HAP-1 (cell line): ENCODE results near the gene GNB1L.
"Not testable (repeated sequence)": the region's sequence is repeated elsewhere in the genome, so short reads cannot be mapped to it uniquely, and the experiment has no call there.

Experiments used
- DNase-seq, 2 experiments: peaks; one replicate each; pipeline ENCODE4 v3.0.0-alpha.2; 2016 to 2020; ENCODE audit warnings: low spot score in 2 of 2
- H3K27me3 ChIP-seq: fragments of 250-450 bp; sonication (Bioruptor Pico); 2 replicates; pipeline ENCODE4 v1.5.1; 2020; ENCODE audit warnings: low read depth, mild to moderate bottlenecking, moderate library complexity
- H3K36me3 ChIP-seq: fragments of 250-450 bp; sonication (Bioruptor Pico); replicated peaks from 2 replicates; pipeline ENCODE4 v1.5.1; 2020; ENCODE audit warnings: mild to moderate bottlenecking
- H3K4me1 ChIP-seq: fragments of 250-450 bp; sonication (Bioruptor Pico); 2 replicates; pipeline ENCODE4 v1.5.1; 2020; ENCODE audit warnings: mild to moderate bottlenecking
- H3K4me3 ChIP-seq: fragments of 250-450 bp; sonication (Bioruptor Pico); 2 replicates; pipeline ENCODE4 v1.5.1; 2020; ENCODE audit warnings: mild to moderate bottlenecking, moderate library complexity
- H3K9me3 ChIP-seq: fragments of 250-450 bp; sonication (Bioruptor Pico); 2 replicates; pipeline ENCODE4 v1.5.1; 2020; ENCODE audit warnings: mild to moderate bottlenecking, moderate library complexity
- in situ Hi-C: fragments of 300-500 bp; cut with MboI; formaldehyde crosslinking; loops from 3 replicates; pipeline ENCODE4 v1.14.3; 2020; ENCODE audit warnings: low sequenced_read_pairs, inconsistent platforms, mixed read lengths

The GNB1L gene

DNA sequence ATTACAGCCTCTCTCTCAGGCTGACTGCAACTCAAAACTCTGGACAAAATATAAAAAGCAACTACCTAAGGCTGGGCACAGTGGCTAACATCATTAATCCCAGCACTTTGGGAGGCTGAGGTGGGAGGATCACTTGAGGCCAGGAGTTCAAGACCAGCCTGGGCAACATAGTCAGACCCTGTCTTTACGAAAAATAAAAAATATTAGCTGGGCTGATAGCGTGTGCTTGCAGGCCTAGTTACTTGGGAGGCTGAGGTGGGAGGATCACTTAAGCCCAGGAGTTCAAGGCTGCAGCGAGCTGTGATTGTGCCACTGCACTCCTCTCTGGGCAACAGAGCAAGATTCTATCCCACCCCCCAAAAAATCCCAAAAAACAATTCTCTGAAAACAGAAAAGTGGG lies 22.7 kb downstream of the GNB1L start:
- H3K4me3 ChIP-seq, H3K9me3 ChIP-seq, DNase-seq, H3K27me3 ChIP-seq, H3K4me1 ChIP-seq, H3K36me3 ChIP-seq: not testable (repeated sequence)
- in situ Hi-C loops: loop anchor here (10.0 kb wide), 1 partner anchor 57 kb away; no protein-coding TSS in a partner anchor

DNA sequence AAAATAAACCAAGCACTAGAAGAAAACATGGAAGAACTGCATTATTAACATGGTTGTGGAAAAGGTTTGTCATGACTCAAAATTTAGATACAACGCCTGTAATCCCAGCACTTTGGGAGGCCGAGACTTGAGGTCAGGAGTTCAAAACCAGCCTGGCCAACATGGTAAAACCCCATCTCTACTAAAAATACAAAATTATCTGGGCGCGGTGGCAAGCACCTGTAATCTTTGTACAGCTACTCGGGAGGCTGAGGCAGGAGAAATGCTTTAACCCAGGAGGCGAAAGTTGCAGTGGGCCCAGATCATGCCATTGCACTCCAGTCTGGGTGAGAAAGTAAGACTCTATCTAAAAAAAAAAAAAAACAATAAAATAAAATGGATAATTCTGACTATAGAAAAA lies 23.7 kb downstream of the GNB1L start:
- Histone ChIP-seq H3K36me3 (no peaks in the 10 kb centered on the region; the same call in 1 of the 2 replicates), H3K4me3 (no peak overlapping the region), H3K9me3 (no peaks in the 10 kb centered on the region), H3K4me1 (no peaks in the 10 kb centered on the region), H3K27me3 (no peaks in the 10 kb centered on the region)
- in situ Hi-C loops: loop anchor here (10.0 kb wide), 1 partner anchor 56 kb away; no protein-coding TSS in a partner anchor
- no peak for DNase-seq

- H3K27me3 ChIP-seq: no peaks in the 10 kb centered on the region
- H3K36me3 ChIP-seq: no peaks in the 10 kb centered on the region
- in situ Hi-C loops: no loop called here
- no peak for DNase-seq
- no peaks in the 10 kb centered on the region for H3K9me3 ChIP-seq
- no peaks in the 10 kb centered on the region for H3K4me1 ChIP-seq
- no peak overlapping the region for H3K4me3 ChIP-seq
Observed at GRCh38 chr22:19828035-19828401, 26.7 kb downstream of the GNB1L start.

DNA sequence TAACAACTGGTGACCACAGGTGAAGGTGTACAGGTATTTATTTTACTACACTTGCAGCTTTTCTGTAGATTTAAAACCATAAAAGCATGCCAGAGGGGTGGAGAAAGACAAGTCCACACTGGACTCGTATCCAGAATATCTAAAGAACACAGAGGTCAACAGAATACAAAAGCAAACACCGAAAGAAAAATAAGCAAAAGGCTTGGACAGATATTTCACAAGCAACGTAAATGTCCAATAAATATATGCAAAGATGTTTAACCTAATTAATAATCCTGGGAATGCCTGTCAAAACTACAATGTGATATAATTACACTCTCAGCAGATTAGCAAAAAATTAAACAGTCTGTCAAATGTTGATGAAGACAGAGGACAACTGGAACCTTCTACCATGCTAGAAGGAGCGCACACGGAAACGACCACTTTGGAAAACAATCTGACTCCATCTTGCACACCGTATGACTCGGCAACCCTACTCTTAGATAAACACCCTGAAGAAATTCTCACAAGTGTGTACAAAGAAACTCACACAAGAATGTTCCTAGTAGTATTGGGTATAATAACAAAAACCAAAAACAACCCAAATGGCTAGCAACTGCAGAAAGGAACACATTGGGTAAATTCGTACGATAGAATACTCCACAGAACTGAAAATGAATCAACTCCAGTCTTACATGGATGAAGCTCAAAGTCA lies 27.2 kb downstream of the GNB1L start:
- DNase-seq: no peak
- in situ Hi-C loops: no loop called here
- H3K27me3 ChIP-seq: no peaks in the 10 kb centered on the region
- no peaks in the 10 kb centered on the region for H3K4me1 ChIP-seq
- H3K9me3 ChIP-seq: no peaks in the 10 kb centered on the region
- H3K36me3 ChIP-seq: no peaks in the 10 kb centered on the region
- no peak overlapping the region for H3K4me3 ChIP-seq

- H3K9me3 ChIP-seq: no peaks in the 10 kb centered on the region
- no peak for DNase-seq
- H3K27me3 ChIP-seq: no peaks in the 10 kb centered on the region
- no peak overlapping the region for H3K4me3 ChIP-seq
- in situ Hi-C loops: no loop called here
- no peaks in the 10 kb centered on the region for H3K36me3 ChIP-seq
- H3K4me1 ChIP-seq: no peaks in the 10 kb centered on the region
Observed at GRCh38 chr22:19826619-19826950, 28.1 kb downstream of the GNB1L start.

DNA sequence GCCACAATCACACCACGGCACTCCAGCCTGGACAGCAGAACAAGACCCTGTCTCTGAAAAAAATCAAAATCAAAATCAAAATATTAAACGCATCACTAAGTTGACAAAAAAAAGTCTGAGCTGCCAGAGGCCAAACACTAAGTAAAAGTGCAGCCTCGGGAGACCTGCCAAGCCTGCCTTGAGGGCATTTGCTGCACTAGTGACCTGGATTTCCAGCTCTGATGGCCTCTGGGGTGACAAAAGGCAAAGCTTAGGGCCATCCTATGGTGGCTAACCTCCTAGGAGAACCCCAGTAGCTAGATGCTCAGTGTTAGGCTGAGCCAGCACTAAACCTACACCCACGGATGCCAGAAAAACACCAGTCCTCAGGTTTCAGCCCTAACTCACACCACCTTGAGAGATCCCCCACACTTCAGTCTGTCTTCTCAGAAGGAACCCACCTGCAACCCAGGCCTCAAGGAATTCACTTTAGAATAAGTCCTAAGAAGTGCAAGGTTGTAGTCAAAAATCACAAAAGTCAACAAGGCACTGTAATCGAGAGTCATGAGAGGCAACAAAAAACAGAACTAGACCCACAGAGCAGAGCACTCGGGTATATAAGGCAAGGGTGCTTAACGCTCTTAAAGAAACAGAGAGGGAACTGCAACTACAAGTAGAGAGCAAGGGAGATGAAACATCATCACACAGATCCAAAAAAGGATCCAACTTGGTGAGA lies 28.6 kb downstream of the GNB1L start:
- in situ Hi-C loops: no loop called here
- Histone ChIP-seq H3K36me3 (no peaks in the 10 kb centered on the region), H3K9me3 (no peaks in the 10 kb centered on the region), H3K27me3 (no peaks in the 10 kb centered on the region), H3K4me3 (no peak overlapping the region), H3K4me1 (no peaks in the 10 kb centered on the region)
- DNase-seq: no peak

DNA sequence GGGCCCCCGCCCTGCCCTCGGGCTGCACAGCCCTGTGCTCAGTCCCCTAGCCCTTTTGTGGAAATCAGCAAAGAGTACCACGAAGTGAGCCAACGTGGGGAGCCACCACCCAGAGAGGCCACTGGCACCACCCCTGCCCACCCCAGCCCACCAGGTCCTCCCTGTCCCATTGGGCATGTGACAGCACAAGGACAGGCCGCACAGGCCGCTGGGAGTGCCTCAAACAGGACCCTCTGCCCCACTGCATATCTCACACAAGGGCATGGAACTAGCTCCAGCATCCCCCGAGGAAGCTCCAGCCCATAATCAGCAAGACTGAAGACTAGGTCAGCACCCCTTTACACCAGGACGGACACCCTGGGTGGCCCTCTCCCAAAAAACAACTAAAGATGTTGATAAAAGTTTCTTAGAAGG lies 29.7 kb downstream of the GNB1L start:
- DNase-seq: no peak
- H3K9me3 ChIP-seq: no peaks in the 10 kb centered on the region

GRCh38 chr22:19824212-19824925 lies 30.3 kb downstream of the GNB1L start:
- peak in 1 of 2 experiments; percentile 7 for DNase-seq
- Histone ChIP-seq H3K27me3 (no peaks in the 10 kb centered on the region), H3K4me3 (no peak overlapping the region), H3K36me3 (no peaks in the 10 kb centered on the region), H3K9me3 (no peaks in the 10 kb centered on the region), H3K4me1 (no peaks in the 10 kb centered on the region)
- in situ Hi-C loops: no loop called here

More for the DNA sequence above, 29.7 kb downstream of the GNB1L start:
- H3K27me3 ChIP-seq: no peaks in the 10 kb centered on the region
- in situ Hi-C loops: no loop called here
- H3K4me1 ChIP-seq: no peaks in the 10 kb centered on the region
- no peak overlapping the region for H3K4me3 ChIP-seq
- no peaks in the 10 kb centered on the region for H3K36me3 ChIP-seq

- H3K4me1 ChIP-seq: no peaks in the 10 kb centered on the region
- H3K4me3 ChIP-seq: no peak overlapping the region
- in situ Hi-C loops: no loop called here
- H3K27me3 ChIP-seq: no peaks in the 10 kb centered on the region
- DNase-seq: no peak
- no peaks in the 10 kb centered on the region for H3K36me3 ChIP-seq
- H3K9me3 ChIP-seq: no peaks in the 10 kb centered on the region
Observed at GRCh38 chr22:19823902-19824211, 30.8 kb downstream of the GNB1L start.

- Histone ChIP-seq H3K9me3 (no peaks in the 10 kb centered on the region), H3K27me3 (no peaks in the 10 kb centered on the region), H3K4me3 (no peak overlapping the region), H3K4me1 (no peaks in the 10 kb centered on the region), H3K36me3 (no peaks in the 10 kb centered on the region)
- no peak for DNase-seq
- in situ Hi-C loops: no loop called here
Observed at GRCh38 chr22:19823191-19823901, 31.3 kb downstream of the GNB1L start.

DNA sequence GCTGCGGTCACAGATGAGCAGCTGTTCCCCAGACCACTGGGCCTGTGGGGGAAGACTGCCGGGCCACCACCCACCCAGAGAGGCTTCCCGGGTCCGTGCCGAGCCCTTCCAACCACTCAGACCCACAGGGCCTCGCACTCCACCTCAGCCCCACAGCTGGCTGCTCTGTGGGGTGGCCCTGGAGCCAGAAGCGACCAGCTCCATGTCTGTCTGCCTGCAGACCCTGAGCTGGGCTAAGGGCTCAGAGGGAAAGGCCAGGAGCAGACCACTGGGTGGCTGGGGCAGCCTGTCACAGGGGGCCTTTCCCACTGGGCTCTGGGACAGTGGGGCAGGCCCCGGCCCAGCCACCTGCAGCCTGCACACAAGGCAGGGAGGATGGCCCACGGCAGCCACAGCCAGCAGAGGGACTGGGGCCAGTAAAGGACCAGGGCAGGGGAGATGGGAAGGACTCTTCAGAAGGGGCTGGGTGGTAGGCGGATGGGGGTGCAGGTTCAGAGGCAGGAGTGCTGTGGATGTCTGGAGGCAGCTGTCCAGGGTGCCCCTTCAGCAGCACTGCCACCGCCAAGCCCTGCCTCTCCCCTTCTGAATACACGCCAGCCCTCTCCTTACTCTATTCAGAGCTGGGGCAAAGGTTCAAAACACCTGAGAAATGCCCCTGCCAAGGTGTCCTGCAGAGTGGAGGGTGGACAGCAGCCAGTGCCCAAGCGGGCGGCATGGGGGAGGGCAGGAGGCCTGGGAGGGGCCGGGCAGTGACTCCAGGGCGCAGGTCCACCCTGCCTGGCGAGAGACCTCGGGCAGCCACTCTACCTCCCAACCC lies 32.2 kb downstream of the GNB1L start:
- in situ Hi-C loops: no loop called here

GRCh38 chr22:19821523-19822300 lies 33.0 kb downstream of the GNB1L start:
- H3K4me1 ChIP-seq: no peaks in the 10 kb centered on the region
- H3K4me3 ChIP-seq: no peak overlapping the region
- H3K36me3 ChIP-seq: no peaks in the 10 kb centered on the region
- H3K27me3 ChIP-seq: no peaks in the 10 kb centered on the region
- in situ Hi-C loops: no loop called here
- no peaks in the 10 kb centered on the region for H3K9me3 ChIP-seq
- no peak for DNase-seq

More for the DNA sequence above, 32.2 kb downstream of the GNB1L start:
- DNase-seq: no peak
- H3K4me3 ChIP-seq: no peak overlapping the region
- no peaks in the 10 kb centered on the region for H3K36me3 ChIP-seq
- H3K9me3 ChIP-seq: no peaks in the 10 kb centered on the region
- no peaks in the 10 kb centered on the region for H3K27me3 ChIP-seq
- no peaks in the 10 kb centered on the region for H3K4me1 ChIP-seq
